ENCODE data around the gene RAD51B.

DNA sequence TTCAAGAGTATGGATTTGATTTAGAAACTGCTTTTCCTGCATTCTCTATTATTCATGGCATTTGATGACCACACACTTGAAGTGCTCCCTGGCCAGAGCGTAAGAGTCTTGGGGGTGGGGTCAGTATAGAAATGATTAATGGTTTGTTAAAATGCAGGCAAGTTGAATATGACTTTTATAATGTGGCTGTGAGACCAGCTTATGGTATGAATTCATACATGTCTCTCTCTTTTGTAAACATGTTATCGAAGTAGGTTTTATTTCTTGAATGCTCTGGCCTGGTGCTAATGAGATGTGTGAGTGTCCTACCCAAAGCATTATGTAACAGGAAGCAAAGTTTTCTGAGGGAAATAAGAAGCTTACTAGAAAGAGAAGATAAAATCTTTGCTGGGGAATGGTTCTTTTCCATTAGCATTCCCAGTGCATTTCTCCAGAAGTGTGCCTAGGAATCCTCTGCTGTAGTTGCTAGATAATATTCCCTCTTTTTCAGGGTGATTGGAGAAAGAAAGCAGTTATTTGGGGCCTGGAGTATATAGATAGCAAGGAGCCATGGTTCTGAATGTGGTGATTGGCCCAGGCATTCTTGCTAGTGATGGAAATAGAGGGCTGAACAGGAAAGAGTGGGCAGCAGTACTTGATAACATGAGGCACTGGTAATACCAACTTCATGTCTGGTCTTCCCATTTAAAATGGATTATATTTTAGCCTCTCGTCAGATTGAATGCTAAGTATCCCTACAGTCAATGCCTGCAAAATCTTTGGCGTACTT is 289.7 kb downstream of the RAD51B start:
- TF ChIP-seq, protein P1, sequence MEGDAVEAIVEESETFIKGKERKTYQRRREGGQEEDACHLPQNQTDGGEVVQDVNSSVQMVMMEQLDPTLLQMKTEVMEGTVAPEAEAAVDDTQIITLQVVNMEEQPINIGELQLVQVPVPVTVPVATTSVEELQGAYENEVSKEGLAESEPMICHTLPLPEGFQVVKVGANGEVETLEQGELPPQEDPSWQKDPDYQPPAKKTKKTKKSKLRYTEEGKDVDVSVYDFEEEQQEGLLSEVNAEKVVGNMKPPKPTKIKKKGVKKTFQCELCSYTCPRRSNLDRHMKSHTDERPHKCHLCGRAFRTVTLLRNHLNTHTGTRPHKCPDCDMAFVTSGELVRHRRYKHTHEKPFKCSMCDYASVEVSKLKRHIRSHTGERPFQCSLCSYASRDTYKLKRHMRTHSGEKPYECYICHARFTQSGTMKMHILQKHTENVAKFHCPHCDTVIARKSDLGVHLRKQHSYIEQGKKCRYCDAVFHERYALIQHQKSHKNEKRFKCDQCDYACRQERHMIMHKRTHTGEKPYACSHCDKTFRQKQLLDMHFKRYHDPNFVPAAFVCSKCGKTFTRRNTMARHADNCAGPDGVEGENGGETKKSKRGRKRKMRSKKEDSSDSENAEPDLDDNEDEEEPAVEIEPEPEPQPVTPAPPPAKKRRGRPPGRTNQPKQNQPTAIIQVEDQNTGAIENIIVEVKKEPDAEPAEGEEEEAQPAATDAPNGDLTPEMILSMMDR (IDR thresholded peaks at IDR 0.05): no peak
- TF ChIP-seq POLR2AphosphoS5 (IDR thresholded peaks at IDR 0.05): peak in 1 of 4 donors; percentile 23
